Measurements from ENCODE around the gene ZNF536.

ZNF536 gene

DNA sequence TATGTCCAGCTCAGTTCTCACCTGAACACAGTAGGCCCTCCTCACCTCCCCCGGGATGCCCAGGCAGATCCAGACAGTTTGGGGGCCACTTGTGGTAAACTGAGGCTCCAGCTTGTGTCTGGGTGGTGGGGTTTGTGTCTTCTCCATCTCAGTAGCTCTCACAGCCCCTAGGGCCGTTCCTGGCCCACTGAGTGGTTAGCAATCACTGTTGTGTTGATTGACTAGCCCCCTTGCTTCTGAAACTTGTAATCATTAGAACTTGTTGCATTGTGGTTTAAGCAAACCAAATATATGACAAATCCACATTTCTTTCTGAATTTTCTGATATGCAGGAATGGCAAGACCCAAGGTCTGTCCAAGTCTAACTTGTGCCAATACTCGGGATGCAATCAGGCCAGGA lies 13.9 kb upstream of the ZNF536 start:
- Histone ChIP-seq H3K36me3 (ENCODE audit: insufficient read depth, low read length) (no peaks in the 10 kb centered on the region), H3K27me3 (ENCODE audit: control insufficient read depth in 1 of 2, insufficient read depth in 2 of 2, low read length in 2 of 2) (no peaks in the 10 kb centered on the region), H3K4me1 (ENCODE audit: insufficient read depth, low read length) (no peaks in the 10 kb centered on the region), H3K9me3 (ENCODE audit: low read length) (no peaks in the 10 kb centered on the region), H3K27ac (ENCODE audit: low read depth, low read length) (no peak overlapping the region), H3K9ac (ENCODE audit: low read length) (no peak overlapping the region), H3K4me3 (ENCODE audit: low read depth in 1 of 2, low read length in 2 of 2) (no peak overlapping the region)

- Histone ChIP-seq H3K9ac (ENCODE audit: low read length) (no peak overlapping the region), H3K27ac (ENCODE audit: low read depth, low read length) (no peak overlapping the region), H3K27me3 (ENCODE audit: control insufficient read depth in 1 of 2, insufficient read depth in 2 of 2, low read length in 2 of 2) (no peaks in the 10 kb centered on the region), H3K4me1 (ENCODE audit: insufficient read depth, low read length) (no peaks in the 10 kb centered on the region), H3K36me3 (ENCODE audit: insufficient read depth, low read length) (no peaks in the 10 kb centered on the region), H3K9me3 (ENCODE audit: low read length) (no peaks in the 10 kb centered on the region), H3K4me3 (ENCODE audit: low read depth in 1 of 2, low read length in 2 of 2) (no peak overlapping the region)
Measured at GRCh38 chr19:30358821-30359580, 13.2 kb upstream of the ZNF536 start.

DNA sequence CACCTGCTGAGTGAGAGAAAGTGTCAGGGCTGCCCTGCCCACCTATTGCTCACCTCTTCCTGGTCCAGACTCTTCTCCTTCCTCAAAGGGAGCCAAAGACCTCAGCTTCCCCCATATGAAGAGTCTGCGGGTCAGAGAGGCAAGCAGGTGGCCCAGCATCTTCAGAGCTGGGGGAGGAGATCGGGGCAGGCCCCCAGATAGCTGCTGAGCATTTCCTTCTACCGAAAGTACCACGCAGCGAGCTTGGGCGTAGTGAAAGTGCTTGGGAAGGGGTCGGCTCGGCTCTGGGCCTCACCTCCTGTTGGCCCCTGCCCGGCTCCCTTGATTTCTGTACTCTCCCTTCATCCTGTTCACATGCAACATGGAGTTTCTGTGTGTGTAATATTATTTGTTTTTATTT lies 12.2 kb upstream of the ZNF536 start:
- no peaks in the 10 kb centered on the region for H3K36me3 ChIP-seq (ENCODE audit: insufficient read depth, low read length)
- no peaks in the 10 kb centered on the region for H3K9me3 ChIP-seq (ENCODE audit: low read length)
- H3K4me3 ChIP-seq (ENCODE audit: low read depth in 1 of 2, low read length in 2 of 2), result no peak overlapping the region
- H3K27ac ChIP-seq (ENCODE audit: low read depth, low read length), result no peak overlapping the region
- H3K27me3 ChIP-seq (ENCODE audit: control insufficient read depth in 1 of 2, insufficient read depth in 2 of 2, low read length in 2 of 2), result no peaks in the 10 kb centered on the region
- no peaks in the 10 kb centered on the region for H3K4me1 ChIP-seq (ENCODE audit: insufficient read depth, low read length)
- H3K9ac ChIP-seq (ENCODE audit: low read length), result no peak overlapping the region

- Histone ChIP-seq H3K4me3 (ENCODE audit: low read depth in 1 of 2, low read length in 2 of 2) (no peak overlapping the region), H3K4me1 (ENCODE audit: insufficient read depth, low read length) (no peaks in the 10 kb centered on the region), H3K9ac (ENCODE audit: low read length) (no peak overlapping the region), H3K27ac (ENCODE audit: low read depth, low read length) (no peak overlapping the region), H3K27me3 (ENCODE audit: control insufficient read depth in 1 of 2, insufficient read depth in 2 of 2, low read length in 2 of 2) (no peaks in the 10 kb centered on the region), H3K36me3 (ENCODE audit: insufficient read depth, low read length) (no peaks in the 10 kb centered on the region), H3K9me3 (ENCODE audit: low read length) (no peaks in the 10 kb centered on the region)
Measured at GRCh38 chr19:30360376-30361106, 11.6 kb upstream of the ZNF536 start.

- Histone ChIP-seq H3K27ac (ENCODE audit: low read depth, low read length) (no peak overlapping the region), H3K9ac (ENCODE audit: low read length) (no peak overlapping the region), H3K36me3 (ENCODE audit: insufficient read depth, low read length) (no peaks in the 10 kb centered on the region), H3K27me3 (ENCODE audit: control insufficient read depth in 1 of 2, insufficient read depth in 2 of 2, low read length in 2 of 2) (no peaks in the 10 kb centered on the region), H3K4me3 (ENCODE audit: low read depth in 1 of 2, low read length in 2 of 2) (no peak overlapping the region), H3K9me3 (ENCODE audit: low read length) (no peaks in the 10 kb centered on the region), H3K4me1 (ENCODE audit: insufficient read depth, low read length) (no peaks in the 10 kb centered on the region)
Measured at GRCh38 chr19:30361107-30361447, 11.1 kb upstream of the ZNF536 start.

DNA sequence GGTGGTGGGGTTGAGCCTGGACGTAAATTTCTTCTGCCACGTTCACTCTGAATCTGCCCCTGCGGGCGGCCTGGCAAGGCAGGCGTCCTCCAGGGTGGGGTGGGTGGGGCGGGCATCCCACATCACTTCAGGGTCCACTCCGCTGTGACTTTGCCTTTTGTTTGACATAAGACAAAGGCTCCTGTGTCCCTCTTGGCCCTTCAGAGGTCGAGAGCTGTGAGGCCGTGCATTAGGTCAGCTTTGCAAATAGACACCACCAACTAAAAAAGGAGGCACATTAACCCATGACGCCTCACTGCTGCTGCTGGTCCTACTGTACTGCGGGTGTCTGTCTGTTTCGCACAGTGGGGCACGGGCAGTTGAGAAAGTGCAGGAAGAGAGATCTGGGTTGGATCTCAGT lies 10.5 kb upstream of the ZNF536 start:
- no peaks in the 10 kb centered on the region for H3K36me3 ChIP-seq (ENCODE audit: insufficient read depth, low read length)
- no peak overlapping the region for H3K4me3 ChIP-seq (ENCODE audit: low read depth in 1 of 2, low read length in 2 of 2)
- H3K27me3 ChIP-seq (ENCODE audit: control insufficient read depth in 1 of 2, insufficient read depth in 2 of 2, low read length in 2 of 2), result no peaks in the 10 kb centered on the region
- no peak overlapping the region for H3K27ac ChIP-seq (ENCODE audit: low read depth, low read length)
- no peaks in the 10 kb centered on the region for H3K9me3 ChIP-seq (ENCODE audit: low read length)
- no peaks in the 10 kb centered on the region for H3K4me1 ChIP-seq (ENCODE audit: insufficient read depth, low read length)
- H3K9ac ChIP-seq (ENCODE audit: low read length), result no peak overlapping the region

DNA sequence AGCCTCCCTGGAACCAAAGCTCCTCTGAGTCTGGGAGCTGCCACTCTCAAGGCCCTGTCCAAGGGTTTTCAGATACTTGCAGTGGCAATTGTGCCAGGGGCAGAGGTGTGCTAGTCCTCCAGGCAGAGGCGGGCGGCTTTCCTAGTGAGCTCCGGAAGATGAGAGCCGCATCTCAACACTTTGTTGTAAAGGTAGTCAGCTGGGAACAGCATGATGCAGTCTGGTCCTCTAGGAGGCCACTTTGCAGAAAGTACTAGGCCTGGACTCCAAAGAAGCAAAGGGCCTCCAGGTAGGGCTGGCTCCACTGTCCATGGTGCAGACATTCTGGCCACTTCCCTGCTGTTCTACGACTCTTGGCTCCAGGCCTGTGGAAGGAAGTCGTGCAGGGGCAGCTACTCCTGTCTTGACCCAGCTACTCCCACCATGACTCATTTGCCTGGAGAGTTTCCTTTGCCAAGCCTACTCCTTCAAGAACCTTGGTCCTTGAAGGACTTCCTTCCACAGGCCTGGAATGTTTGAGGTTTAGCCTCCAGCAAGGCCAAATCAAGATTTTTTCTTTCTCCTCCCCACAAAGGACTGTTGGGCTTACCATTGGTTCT lies 9.9 kb upstream of the ZNF536 start:
- no peaks in the 10 kb centered on the region for H3K27me3 ChIP-seq (ENCODE audit: control insufficient read depth in 1 of 2, insufficient read depth in 2 of 2, low read length in 2 of 2)
- no peaks in the 10 kb centered on the region for H3K36me3 ChIP-seq (ENCODE audit: insufficient read depth, low read length)
- no peak overlapping the region for H3K9ac ChIP-seq (ENCODE audit: low read length)
- H3K27ac ChIP-seq (ENCODE audit: low read depth, low read length), result no peak overlapping the region
- H3K4me3 ChIP-seq (ENCODE audit: low read depth in 1 of 2, low read length in 2 of 2), result no peak overlapping the region
- H3K4me1 ChIP-seq (ENCODE audit: insufficient read depth, low read length), result no peaks in the 10 kb centered on the region
- H3K9me3 ChIP-seq (ENCODE audit: low read length), result no peaks in the 10 kb centered on the region

DNA sequence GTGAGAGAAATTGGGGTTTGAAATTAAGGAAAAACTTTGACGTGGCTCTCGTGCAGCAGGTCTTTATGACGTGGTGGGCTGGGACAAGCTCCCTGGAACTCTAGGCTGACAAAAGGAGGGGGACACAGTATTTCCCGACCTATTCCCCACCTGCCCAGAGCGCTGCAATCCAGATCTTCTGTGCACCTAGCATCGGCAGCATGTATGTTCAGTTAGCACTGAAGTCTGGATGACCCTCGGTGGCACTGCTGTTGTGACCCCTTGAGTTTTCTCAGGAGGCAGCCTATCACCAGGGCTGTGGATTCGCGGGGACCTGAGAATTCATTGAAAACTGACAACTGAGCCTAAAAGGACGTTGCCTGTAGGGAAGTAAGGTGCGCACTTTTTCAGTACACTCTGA lies 9.1 kb upstream of the ZNF536 start:
- Histone ChIP-seq H3K36me3 (ENCODE audit: insufficient read depth, low read length) (no peaks in the 10 kb centered on the region), H3K27me3 (ENCODE audit: control insufficient read depth in 1 of 2, insufficient read depth in 2 of 2, low read length in 2 of 2) (no peaks in the 10 kb centered on the region), H3K4me3 (ENCODE audit: low read depth in 1 of 2, low read length in 2 of 2) (no peak overlapping the region), H3K27ac (ENCODE audit: low read depth, low read length) (no peak overlapping the region), H3K9me3 (ENCODE audit: low read length) (no peaks in the 10 kb centered on the region), H3K9ac (ENCODE audit: low read length) (no peak overlapping the region), H3K4me1 (ENCODE audit: insufficient read depth, low read length) (no peaks in the 10 kb centered on the region)

DNA sequence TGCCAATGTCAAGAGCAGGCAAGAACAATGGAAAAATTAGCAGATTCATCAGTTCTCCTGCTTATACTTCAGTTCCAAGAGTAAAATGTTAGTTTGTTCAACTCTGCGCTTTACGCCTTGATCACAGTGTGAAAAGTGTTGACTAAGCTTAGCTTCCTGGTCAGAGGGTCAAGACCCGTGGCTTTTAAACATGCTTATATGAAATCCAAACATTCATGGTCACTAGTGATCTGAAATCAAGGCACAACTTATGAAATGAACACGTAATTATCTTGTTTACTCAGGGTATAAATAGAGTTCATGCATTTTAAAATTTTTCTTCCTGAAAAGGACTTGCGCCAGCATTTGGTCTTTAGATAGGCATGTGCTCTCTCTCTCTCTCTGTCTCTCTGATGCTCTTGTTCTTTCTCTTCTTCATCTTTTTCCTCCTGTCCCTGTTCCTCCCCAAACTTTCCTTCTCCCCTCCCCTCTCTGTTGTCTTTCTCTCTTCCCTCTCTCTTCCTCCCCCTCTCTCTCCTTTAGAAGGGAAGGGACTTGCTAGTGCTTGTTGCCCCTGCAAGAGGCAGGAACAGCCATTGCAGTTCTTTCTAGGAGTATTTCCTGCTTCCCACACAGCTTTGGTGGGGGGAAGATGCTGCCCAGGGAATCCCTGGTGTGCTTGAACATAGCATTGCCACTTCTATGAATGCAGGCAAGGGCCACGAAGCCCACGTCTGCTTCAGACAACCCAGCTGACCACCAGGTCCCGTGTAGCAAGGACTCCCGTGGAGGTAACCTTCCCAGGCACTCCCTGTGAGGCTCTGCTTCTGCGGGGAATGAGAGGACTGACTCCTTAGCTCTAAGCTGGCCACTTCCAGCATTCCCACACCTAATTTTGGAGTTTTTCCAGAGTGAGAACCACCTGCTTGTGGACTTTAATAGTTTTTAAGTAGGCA lies 7.1 kb upstream of the ZNF536 start:
- Histone ChIP-seq H3K4me3 (ENCODE audit: low read depth in 1 of 2, low read length in 2 of 2) (no peak overlapping the region), H3K27ac (ENCODE audit: low read depth, low read length) (no peak overlapping the region), H3K9me3 (ENCODE audit: low read length) (no peaks in the 10 kb centered on the region), H3K36me3 (ENCODE audit: insufficient read depth, low read length) (no peaks in the 10 kb centered on the region), H3K4me1 (ENCODE audit: insufficient read depth, low read length) (no peaks in the 10 kb centered on the region), H3K9ac (ENCODE audit: low read length) (no peak overlapping the region), H3K27me3 (ENCODE audit: control insufficient read depth in 1 of 2, insufficient read depth in 2 of 2, low read length in 2 of 2) (no peaks in the 10 kb centered on the region)

GRCh38 chr19:30366282-30366681 lies 5.9 kb upstream of the ZNF536 start:
- Histone ChIP-seq H3K27ac (ENCODE audit: low read depth, low read length) (no peak overlapping the region), H3K27me3 (ENCODE audit: control insufficient read depth in 1 of 2, insufficient read depth in 2 of 2, low read length in 2 of 2) (no peaks in the 10 kb centered on the region), H3K36me3 (ENCODE audit: insufficient read depth, low read length) (no peaks in the 10 kb centered on the region), H3K4me3 (ENCODE audit: low read depth in 1 of 2, low read length in 2 of 2) (no peak overlapping the region), H3K9me3 (ENCODE audit: low read length) (no peaks in the 10 kb centered on the region), H3K4me1 (ENCODE audit: insufficient read depth, low read length) (no peaks in the 10 kb centered on the region), H3K9ac (ENCODE audit: low read length) (no peak overlapping the region)

GRCh38 chr19:30367006-30367405 lies 5.2 kb upstream of the ZNF536 start:
- no peak overlapping the region for H3K9ac ChIP-seq (ENCODE audit: low read length)
- H3K27ac ChIP-seq (ENCODE audit: low read depth, low read length), result no peak overlapping the region
- H3K9me3 ChIP-seq (ENCODE audit: low read length), result no peaks in the 10 kb centered on the region
- no peak overlapping the region for H3K4me3 ChIP-seq (ENCODE audit: low read depth in 1 of 2, low read length in 2 of 2)
- H3K36me3 ChIP-seq (ENCODE audit: insufficient read depth, low read length), result no peaks in the 10 kb centered on the region
- H3K4me1 ChIP-seq (ENCODE audit: insufficient read depth, low read length), result no peaks in the 10 kb centered on the region
- H3K27me3 ChIP-seq (ENCODE audit: control insufficient read depth in 1 of 2, insufficient read depth in 2 of 2, low read length in 2 of 2), result no peaks in the 10 kb centered on the region
